ENCODE measurements around the gene ANK3.

ANK3 gene

DNA sequence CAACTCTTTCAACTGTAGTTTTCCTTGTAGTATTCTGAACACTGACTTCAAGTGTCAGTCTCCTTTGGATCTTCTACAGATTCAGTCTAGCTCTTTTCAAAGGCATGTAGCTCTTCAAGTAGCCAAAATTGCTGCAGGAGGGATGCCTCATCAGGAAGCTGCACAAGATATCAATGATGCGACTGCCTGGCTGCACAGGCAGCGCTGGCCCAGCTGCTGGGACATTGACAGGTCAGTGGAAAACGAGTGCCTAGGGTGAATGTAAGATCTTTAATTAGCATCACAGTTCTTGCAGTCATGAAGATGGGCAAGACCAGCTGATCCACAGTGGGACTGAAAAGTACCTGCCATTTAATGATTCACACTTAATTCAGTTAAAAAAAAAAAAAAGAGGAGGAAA is 167.6 kb downstream of the ANK3 start:
- DNase-seq (ENCODE audit: low spot score), result no peak

DNA sequence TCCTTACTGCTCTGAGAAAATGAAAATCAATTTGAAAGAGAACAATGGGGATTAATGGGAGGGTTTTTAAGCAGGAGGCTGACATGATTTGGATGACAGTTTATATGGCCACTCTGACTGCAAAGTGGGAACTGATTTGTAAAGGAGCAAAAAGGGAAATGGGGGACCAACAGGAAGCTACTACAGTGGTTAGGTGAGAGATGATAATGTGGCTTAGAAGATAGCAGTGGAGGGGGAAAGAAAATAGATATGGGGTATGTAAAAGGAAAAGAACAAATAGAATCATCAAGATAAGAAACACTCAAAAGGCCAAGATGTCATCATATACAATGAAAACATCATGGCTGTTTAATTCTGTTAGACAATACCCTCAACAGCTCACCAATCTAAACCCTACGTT is 177.5 kb downstream of the ANK3 start:
- DNase-seq (ENCODE audit: low spot score), result no peak

DNA sequence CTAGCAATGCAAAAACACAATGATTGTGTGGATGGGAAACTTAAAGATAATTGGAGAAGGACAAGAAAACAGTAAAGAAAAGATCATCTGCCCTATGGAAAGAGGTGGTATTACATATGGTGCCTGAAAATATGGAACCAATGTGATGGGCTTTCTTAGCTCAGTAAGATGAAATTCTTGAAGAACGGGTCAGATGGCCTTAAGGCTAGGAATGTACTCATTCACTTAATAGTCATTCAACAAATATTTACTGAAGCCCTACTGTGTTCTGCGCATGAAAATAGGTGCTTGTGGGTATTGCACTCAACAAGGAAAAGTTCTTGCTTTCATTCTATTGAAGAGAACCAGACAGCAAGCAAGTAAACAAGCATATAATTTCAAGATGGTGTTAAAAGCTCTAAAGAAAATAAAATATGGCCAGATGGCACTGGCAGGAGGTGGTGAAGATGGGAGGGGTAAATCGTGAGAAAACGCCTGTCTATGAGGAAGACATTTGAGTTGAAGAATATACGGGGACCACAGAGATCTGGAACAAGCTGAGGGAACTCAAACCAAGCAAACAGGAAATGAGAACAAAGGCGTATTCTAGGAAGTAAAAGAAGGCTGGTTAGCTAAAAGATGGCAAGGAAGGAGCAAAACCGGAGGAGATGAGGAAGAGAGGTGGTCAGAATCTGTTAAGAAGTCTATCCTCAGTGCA is 179.7 kb downstream of the ANK3 start:
- DNase-seq (ENCODE audit: low spot score), result no peak

DNA sequence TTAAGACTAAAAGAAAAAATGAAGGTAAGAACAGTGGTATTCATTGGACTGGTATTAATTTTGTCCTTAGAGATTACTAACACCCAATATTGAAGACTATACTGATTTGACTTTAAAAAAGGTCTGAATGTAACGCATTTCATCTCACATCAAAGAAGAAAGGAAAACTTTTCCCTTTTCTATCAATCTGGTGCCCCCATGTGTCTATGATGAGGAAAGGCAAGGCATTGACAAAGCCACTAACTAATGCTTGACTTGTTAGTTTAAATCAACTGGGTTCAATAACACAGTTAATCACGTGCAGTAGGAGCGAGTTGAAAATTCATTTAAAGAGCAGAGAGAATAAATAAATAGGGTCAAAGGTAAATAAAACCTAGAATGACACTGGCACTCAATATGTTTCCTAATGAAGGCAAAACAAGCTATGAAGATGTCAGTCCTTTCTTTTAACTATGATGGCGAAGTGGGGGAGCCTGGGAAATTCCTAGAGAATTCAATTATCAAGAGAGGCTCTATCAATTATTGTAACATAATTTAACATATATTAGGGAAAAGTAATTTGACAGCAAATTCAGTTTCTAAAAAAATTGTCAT is 180.9 kb downstream of the ANK3 start:
- no peak for DNase-seq (ENCODE audit: low spot score)

DNA sequence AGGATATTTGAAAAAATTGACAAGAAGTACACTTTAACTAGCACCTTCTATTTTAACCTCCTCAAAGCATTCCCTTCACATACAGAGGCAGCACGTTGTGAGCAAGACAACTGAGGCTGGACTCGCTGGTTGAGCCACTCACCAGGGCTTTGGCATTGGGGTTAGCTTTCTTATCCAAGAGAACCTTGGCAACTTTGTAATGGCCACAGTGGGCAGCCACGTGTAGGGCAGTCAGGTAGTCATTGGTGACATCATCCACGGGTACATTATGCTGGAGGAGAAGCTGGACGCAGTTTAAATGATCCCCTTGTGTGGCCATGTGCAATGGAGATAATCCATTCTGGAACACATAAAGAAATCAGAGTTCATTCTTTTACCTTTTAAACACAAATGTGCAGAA is 181.8 kb downstream of the ANK3 start:
- DNase-seq (ENCODE audit: low spot score), result no peak

DNA sequence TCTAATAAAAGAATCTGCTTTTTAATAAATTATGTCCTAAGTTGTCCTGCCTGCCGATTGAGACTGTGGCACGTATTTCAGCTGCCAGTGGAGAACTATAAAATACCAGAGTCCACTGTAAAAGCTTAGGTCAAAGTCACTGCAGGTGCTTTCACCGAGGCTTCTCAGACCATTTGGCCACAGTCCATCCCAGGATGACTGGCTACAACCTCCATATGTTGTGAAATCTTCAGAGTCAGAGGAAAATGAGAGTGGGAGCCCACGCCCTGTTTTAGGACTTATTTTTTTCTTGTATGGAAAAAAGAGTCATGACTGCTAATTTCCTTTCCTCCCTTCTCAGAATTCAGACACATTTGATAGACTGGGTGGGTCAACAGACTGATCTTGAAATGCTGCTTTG is 182.9 kb downstream of the ANK3 start:
- no peak for DNase-seq (ENCODE audit: low spot score)

DNA sequence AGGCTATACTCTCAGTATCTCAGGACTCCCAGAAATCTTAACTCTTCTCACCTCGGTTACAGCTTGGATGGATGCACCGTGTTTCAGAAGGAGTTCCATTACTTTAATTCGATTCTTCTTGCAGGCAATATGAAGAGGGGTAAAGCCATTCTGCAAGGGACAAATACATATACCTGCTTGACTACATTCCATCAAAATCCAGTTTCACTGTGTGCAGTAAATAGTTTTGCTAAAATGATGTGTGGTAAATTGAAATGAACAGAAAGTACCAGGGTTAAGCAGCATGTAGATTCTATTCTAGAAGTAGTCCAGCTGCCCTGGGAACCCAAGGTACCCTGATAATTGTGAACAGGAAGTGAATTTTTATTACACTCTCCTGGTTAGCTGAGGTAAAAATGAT is 183.9 kb downstream of the ANK3 start:
- no peak for DNase-seq (ENCODE audit: low spot score)

DNA sequence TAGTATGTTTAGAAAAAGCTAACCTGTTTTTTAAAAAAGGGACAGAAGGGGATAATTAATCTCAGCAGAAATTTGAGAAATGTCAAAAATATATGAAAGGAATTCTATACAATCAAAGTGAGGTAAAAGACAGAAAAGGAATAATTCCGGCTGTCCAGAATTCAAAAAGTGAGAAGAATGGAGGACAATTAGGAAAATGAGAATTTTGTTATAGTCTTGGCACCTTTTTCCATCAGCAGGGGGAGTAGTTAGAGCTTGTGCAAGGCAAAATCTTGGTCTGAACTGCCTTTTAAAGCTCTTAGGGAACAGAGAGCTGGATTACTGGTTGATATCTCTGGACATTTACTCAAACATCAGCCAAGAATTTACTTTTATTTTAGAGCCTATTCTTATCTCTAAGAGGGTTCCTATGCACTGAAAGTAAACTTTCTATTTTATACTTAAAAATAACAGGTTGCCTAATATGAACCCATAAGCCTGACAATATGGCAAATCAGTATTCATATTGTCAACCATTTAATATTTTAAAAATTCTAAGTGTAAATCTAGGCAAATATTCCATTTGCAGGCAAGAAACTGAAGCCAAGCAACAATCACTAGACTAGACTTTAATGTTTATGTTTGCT is 185.6 kb downstream of the ANK3 start:
- peak; percentile 3 for DNase-seq (ENCODE audit: low spot score)

DNA sequence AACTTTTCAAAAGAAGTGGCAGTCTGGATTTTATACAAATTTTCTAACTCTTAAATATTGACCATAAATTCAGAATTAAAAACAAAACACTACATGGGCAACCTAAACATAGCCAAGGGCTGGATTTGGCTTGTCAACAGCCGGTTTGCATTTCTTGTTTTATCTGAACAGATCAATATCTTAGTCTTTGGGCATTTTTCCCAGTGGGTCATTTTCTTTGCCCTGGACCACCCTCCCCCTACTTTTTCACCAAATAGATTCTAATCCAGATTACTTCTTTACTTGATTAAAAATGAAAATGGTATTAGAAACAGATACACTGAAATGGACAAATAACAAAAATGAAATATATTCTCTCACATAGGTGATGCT is 189.0 kb downstream of the ANK3 start:
- DNase-seq (ENCODE audit: low spot score), result no peak

DNA sequence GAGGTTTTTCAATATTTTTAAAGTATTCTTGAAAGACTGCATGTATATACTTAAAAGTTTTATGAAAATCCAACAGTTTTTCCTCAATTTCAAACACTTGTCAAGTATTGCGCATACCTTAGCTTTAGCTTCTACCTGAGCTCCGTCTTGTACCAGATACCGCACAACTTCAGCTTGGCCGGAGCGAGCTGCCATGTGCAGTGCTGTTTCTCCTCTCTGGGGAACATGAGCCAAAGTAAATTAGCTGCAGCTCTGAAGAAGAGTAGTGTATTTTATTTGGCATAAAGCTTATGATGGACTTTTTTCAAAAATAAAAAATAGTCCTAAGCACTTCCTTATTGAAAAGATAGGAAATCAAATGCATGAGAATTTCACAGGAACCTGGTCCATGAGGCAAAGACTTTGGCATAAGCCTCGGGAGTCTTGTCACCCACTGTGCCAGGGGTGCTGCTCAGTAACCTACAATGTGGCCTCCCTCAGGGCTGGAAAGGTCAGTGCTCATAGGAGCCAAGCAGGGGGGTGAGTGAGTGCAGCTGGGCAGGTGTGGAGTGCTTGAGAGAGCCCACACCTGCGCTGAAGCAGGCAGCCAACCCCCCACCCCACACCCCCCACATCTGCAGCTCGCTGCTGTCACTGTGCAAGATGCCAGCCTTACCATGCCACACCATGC is 189.5 kb downstream of the ANK3 start:
- DNase-seq (ENCODE audit: low spot score), result no peak

DNA sequence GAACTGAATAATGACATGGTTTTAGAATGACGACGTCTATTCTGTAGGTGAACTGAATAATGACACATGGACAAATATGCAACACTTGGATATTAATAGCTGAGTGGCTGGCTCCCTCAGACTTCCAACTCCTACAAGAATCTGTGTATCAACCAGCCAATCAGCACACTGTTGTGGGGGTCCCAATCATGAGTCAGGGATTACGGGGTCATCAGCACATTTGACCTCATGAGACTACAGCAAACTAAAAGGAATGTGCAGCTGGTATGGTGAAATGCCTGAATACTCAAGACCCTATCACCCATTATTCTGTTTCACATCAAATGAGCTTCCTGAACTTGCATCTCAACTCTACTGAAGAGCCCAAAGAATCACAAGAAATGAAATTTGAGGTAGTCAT is 192.5 kb downstream of the ANK3 start:
- no peak for DNase-seq (ENCODE audit: low spot score)

DNA sequence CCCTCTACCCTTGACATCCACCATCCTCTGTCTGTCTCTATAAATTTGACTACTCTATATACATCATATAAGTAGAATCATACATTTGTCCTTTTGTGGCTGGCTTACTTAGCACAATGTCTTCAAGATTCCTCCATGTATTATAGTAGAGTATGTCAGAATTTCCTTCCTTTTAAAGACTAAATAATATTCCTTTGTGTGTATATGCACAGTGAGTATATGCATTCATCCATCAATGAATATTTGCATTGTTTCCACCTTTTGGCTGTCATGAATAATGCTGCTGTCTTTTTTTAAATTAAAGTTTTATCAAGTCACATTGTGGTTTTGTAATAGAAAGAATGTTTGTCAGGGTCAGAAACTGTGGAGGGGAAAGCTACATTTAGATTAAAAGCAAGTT is 195.3 kb downstream of the ANK3 start:
- no peak for DNase-seq (ENCODE audit: low spot score)

DNA sequence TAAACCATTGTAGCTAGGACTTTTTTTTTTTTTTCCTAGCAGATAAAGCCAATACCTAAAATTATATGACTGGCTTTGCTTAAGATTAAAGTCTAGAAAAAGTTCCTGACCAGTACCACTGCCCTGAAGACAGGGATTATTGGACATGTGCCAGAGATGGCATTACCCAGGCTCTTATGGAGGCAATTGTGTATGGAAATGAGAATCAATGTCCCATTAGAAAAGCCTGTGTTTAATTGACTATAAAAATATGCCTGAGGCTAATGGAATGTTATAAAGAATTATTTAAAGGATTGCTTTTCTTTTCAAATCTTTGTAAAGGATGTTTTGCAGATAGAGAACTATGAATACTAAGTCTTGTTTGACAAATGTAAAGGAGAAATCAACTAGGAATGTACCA is 196.7 kb downstream of the ANK3 start:
- no peak for DNase-seq (ENCODE audit: low spot score)

DNA sequence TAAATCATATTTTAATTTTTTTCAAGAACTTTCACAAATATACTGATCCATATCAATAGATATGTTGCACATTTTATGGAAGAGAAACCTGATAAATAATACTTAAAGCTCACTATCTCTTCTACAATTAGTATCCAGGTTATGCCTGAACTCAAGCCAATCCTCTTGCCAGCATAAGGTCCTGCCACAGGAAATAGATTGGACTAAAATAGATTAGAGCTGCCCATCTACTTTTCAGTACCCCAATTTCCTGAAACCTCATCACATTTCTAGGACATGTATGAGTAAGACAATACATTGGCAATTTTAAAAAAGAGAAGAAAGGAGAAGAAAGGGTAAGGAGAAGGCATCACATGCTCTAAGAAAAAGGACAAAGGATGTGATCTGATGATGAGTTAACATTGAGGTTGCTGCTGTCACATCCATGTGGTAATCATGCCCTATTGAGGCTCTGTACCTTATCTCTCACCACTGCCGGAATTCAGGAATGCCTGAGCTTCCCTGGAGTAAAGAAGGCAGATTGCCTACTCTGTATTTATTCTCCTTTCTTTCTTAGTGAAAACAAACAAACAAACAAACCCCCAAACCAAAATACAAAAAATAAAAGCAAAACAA is 199.7 kb downstream of the ANK3 start:
- DNase-seq (ENCODE audit: low spot score), result no peak

DNA sequence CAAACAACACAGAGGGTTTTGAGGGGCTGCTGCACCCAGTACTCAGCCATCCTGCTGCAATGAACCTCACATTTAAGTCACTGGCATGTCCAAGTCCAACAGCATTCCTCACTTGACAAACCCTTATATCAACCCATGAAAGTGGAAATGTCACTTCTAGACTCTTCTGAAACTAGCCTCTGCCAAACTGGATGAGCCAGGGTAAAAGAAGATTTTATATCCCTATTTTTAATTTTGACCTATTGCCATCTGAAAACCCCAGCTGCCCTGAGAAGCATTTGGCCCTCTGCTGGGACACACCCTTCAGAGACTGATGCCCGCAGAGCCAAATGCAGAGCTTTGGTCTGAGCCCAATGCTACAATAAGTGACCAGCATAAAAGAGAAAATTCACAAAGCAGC is 201.1 kb downstream of the ANK3 start:
- no peak for DNase-seq (ENCODE audit: low spot score)

DNA sequence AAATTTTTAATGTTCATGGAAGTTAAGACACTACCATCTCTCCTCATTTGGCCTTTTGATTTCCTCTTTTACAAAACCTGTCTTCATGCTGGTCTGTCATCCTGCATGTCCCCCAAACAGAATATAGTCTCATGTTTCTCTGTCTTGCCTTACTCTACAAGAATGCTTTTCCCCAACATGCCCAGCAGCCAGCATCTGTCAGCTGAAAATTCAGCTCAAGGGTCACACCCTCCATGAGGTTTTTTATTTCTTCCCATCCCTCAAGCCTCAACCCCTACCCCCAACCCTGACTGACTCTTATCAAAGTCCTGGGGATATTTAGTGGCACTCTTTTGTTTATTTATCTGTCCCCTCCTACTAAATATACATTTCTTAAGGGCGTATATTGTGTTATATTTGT is 202.0 kb downstream of the ANK3 start:
- no peak for DNase-seq (ENCODE audit: low spot score)

DNA sequence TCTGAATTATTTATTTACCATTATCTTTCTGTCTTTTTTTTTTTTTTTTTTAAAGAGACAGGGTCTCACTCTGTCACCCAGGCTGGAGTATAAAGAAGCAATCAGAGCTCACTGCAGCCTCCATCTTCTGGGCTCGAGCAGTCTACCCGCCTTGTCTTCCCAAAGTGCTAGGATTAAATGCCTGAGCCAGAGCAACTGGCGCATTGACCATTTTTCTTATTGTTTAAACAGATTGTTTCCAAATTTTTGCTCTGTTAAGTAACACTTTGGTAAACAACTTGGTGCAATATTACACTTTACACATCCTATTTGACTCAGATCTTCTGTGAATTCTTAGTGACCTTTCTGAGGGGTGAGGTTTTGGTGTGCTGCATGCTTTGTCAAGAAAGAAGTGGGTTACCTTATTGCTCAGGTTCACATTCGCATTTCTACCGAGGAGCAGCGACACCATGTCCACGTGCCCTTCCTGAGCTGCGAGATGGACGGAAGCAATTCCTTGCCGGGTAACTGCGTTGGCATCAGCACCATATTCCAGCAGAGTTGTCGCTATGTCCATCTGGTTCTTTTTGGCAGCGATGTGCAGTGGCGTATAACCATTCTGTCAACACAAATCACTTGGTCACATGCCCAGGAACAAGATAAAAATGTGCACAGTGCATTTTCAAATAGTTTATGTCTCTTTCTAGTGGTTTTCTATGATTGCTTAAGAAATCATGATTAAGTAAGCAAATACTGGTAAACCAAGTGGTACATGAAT is 203.2 kb downstream of the ANK3 start:
- no peak for DNase-seq (ENCODE audit: low spot score)

DNA sequence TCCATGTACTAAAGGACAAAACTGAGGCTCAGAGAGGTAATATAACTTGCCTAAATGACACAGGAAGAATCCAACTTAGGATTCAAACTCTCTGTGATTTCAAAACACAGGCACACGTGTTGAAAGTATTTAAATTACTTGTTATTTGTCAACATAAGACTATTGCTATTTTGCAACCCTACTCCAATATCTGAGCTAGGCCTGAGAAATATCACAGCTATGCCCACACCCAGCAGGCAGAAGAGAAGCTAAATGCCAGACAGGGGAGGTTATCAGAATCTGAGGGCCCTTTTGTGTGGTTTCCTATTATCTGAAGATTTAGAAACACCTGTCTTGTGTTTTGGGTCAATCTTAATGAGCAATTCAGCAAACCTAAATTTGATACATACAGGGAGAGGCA is 204.3 kb downstream of the ANK3 start:
- DNase-seq (ENCODE audit: low spot score), result no peak

DNA sequence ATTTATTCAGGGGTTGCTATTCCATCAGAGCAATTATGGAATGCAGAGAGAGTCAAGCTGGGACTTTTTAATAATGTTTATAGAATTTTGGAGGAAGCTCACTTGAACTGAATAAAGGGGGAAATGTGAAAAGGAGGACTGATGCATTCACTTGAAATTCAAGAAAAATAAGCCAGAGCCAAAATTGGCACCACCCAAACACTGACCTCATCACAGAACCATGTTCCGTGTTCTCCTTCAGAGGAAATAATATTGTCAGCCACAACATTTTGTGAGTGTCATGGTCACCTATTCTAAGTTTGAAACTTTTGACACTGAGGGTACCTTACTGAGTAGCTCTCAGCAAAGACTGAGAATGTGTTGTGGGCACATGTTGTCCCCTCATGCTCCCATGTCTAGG is 207.0 kb downstream of the ANK3 start:
- no peak for DNase-seq (ENCODE audit: low spot score)

DNA sequence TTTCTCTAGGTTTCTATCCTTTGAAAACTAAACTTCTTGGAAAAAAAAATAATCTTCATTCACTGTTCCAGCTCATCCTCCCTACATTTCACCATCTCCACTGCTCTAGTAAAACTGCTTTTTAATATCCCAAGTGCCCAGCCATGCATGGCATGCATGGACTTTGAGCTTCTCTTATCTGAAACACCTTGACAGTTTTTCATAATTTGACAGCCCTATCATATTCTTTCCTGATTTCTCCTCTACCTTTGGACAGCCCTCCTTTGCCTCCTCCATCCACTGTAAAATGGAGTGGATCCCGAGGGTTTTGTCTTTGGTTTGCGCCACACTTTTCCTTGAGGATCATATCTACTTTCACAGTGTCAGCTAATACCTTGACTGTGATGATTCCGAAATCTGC is 212.8 kb downstream of the ANK3 start:
- no peak for DNase-seq (ENCODE audit: low spot score)

DNA sequence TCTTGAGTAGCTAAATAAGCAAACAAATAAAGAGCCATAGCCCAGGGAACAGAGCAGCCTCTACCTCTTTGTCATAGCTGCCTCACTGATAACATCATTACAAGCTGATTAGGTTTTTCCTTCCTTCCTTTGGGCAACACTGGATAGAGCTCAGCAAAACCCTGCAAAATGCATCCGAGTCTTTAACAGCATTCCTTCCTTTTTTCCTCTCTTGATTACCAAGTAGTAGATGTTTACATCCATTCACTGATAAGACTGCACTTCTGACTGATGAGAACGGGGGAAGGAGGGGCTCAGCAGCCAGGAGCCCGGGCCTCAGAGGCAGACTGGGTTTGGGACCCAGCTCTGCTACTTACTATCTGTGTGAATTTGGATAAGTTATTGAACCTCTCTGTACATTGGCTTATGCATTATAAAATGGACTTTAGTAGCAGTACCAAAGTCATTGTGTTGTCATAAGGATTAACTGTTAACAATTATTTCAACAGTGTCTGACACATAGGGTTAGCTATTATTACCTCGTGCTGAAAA is 214.2 kb downstream of the ANK3 start:
- no peak for DNase-seq (ENCODE audit: low spot score)

Data from CD4-positive, alpha-beta T cell treated with Interleukin-15 for 4 hours (primary cell).